ENCODE data around the gene ZPR1. TPM values are rescaled to one million over a fixed set of nuclear protein-coding genes. Genes with fewer than 3 reads are reported as not detected.

Gene ZPR1
- total RNA-seq, 1 donor: 37.1 TPM

GRCh38 chr11:116833491-116833815 lies 45.6 kb upstream of the ZPR1 start:
- no peak overlapping the region for H3K4me3 ChIP-seq (ENCODE audit: low read depth, low read length)
- no peak for TF ChIP-seq CTCF (IDR thresholded peaks at IDR 0.05; ENCODE audit: insufficient read depth, low read length)
- DNase-seq (ENCODE audit: low read depth): no peak

- no peak for DNase-seq (ENCODE audit: low read depth)
- H3K4me3 ChIP-seq (ENCODE audit: low read depth, low read length): no peak overlapping the region
- no peak for TF ChIP-seq CTCF (IDR thresholded peaks at IDR 0.05; ENCODE audit: insufficient read depth, low read length)
These were observed 44.8 kb upstream of the ZPR1 start for GRCh38 chr11:116832350-116833290.

GRCh38 chr11:116831790-116832349 lies 44.0 kb upstream of the ZPR1 start:
- H3K4me3 ChIP-seq (ENCODE audit: low read depth, low read length): no peak overlapping the region
- DNase-seq (ENCODE audit: low read depth): no peak
- no peak for TF ChIP-seq CTCF (IDR thresholded peaks at IDR 0.05; ENCODE audit: insufficient read depth, low read length)

- no peak for TF ChIP-seq CTCF (IDR thresholded peaks at IDR 0.05; ENCODE audit: insufficient read depth, low read length)
- no peak overlapping the region for H3K4me3 ChIP-seq (ENCODE audit: low read depth, low read length)
- DNase-seq (ENCODE audit: low read depth): no peak
These were observed 42.5 kb upstream of the ZPR1 start for GRCh38 chr11:116830184-116830912.

GRCh38 chr11:116829525-116830183 lies 41.8 kb upstream of the ZPR1 start, which contains the start of gene APOC3:
Gene APOC3 (plus strand): TSS chr11:116829907. CDS start chr11:116830583, 676 bp downstream.
- no peak for TF ChIP-seq CTCF (IDR thresholded peaks at IDR 0.05; ENCODE audit: insufficient read depth, low read length)
- DNase-seq (ENCODE audit: low read depth): peak; percentile 37
- H3K4me3 ChIP-seq (ENCODE audit: low read depth, low read length): no peak within 1 kb of the TSS
